GDM1 (cell line): ENCODE measurements around the gene ADAMTS13.
"Not testable (repeated sequence)": the region's sequence is repeated elsewhere in the genome, so short reads cannot be mapped to it uniquely, and the experiment has no call there.

Experiments
- DNase-seq: peaks from one replicate; lab custom pipeline; 2025; lab: John Stamatoyannopoulos, UW

Gene ADAMTS13

DNA sequence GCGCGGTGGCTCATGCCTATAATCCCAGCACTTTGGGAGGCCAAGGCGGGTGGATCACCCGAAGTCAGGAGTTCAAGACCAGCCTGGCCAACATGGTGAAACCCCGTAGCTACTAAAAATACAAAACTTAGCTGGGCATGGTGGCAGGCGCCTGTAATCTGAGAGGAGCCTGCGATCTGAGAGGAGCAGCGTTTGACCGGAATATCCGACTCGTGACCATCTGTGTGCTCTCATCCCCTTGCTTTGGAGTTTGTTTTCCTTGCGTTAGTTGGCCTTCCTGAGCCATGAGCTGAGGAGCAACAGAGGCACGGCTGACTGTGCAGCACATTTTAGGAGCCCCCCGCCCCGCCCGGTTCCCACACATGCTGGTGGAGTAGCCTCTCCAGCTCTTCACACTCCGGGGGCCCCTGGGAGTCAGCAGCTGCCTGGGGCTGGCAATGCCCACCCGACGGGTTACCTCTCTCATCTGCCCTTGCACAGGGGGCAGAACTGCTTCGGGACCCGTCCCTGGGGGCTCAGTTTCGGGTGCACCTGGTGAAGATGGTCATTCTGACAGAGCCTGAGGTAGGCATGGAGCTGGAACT, 3.0 kb downstream of the ADAMTS13 start:
- no peak for DNase-seq

DNA sequence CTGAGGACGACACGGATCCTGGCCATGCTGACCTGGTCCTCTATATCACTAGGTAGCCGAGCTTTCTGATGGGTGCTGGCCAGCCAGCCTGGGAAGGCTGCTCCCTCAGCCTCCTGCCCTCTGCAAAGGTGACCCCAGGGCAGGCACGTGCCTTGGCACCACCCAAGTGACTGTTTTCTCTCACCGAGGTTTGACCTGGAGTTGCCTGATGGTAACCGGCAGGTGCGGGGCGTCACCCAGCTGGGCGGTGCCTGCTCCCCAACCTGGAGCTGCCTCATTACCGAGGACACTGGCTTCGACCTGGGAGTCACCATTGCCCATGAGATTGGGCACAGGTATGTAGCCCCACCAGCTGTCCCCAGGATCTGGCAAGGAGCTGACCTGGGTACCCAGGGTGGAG, 3.8 kb downstream of the ADAMTS13 start:
- no peak for DNase-seq

DNA sequence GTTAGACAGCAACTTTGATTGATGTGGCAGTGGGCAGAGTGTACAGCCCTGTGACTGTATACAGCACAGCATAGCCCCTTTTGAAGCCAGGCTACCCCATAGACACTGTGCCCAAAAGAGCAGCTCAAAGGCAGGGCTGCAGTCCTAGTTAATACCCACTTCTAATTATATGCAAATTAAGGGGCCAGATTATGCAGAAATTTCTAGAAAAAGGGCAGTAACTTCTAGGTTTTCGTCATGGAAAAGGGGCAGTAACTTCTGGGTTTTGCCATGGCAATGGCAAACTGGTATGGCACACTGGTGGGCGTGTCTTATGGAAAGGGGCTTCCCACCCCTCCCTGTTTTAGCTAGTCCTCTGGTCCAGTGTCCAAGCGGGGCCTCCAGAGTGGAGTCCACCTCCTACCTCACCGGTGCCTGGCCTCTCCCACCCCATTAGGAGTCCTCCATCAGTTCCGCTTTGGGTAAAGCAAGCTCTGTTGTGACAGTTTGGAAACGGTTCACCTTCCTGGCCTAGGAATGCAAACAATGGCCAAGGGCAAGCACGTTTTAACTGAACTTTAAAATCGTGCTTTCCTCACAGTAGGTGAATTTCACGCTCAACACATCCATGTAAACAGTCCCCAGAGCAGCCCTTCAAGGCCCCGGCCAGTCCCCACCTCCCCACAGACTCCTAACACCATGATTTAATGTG, 5.6 kb downstream of the ADAMTS13 start:
- no peak for DNase-seq

DNA sequence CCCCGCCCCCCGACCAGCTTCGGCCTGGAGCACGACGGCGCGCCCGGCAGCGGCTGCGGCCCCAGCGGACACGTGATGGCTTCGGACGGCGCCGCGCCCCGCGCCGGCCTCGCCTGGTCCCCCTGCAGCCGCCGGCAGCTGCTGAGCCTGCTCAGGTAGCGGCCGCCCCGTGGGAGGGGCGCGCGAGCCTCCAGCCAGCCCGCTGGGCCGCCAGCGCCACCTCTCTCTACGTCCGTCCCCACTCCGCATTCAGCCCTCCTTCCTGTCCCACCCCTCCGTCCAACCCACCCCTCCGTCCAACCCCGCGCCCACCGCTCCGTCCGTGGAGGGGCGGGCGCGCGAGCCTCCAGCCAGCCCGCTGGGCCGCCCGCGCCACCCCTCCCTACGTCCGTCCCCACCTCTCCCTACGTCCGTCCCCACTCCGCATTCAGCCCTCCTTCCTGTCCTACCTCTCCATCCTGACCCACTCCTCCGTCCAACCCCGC, 6.5 kb downstream of the ADAMTS13 start:
- DNase-seq: no peak

DNA sequence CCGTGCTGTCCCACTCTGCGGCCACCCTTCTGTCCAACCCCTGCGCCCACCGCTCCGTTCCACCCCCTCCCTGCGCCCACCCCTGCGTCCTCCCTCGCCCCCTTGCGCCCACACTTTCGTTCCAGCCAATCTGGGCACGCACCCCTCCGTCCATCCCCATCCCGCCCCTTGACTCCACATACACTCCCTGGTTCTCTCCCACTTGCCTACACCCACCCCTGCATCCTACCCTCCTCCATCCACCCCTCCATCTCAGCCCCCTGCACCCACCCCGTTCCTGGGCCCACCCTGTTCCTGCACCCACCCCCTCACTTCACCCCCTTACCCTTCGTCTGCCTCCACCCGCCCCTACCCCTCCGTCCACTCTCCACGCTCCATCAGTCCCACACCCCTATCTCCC, 7.0 kb downstream of the ADAMTS13 start:
- DNase-seq: no peak

DNA sequence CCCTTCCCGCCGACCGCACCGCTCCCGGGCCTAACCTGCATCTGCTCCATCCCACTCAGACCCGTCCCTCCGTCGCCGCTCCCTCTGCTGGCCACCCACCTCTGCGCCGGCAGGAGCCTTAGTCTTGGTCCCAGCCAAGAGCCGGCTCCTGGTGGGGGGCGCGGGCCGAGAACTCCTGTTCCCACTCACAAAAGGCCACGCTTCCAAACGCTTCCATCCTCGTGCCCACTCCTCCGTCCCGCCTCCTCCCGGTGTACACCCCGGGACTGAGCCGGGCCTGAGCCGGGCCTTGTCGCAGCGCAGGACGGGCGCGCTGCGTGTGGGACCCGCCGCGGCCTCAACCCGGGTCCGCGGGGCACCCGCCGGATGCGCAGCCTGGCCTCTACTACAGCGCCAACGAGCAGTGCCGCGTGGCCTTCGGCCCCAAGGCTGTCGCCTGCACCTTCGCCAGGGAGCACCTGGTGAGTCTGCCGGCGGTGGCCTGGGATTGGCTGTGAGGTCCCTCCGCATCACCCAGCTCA, 7.5 kb downstream of the ADAMTS13 start:
- no peak for DNase-seq

DNA sequence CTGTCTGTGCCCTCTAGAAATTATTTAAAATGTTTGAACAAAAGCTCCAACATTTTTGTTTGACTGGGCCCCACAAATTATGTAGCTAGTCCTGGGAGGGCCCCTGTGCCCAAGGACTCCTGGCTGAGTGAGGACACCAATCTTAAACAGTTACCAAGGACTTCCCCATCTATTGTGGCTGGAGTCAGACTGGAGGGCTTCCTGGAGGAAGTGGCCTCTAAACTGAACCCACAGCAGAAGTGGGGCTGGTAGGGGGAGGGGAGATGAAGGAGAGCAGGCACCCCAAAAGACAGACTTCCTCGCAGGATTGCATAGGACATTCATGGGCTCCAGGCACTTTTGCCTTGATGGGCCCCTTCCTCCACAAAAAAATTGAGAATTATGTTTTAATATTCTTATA, 8.1 kb downstream of the ADAMTS13 start:
- peak; percentile 27 for DNase-seq

DNA sequence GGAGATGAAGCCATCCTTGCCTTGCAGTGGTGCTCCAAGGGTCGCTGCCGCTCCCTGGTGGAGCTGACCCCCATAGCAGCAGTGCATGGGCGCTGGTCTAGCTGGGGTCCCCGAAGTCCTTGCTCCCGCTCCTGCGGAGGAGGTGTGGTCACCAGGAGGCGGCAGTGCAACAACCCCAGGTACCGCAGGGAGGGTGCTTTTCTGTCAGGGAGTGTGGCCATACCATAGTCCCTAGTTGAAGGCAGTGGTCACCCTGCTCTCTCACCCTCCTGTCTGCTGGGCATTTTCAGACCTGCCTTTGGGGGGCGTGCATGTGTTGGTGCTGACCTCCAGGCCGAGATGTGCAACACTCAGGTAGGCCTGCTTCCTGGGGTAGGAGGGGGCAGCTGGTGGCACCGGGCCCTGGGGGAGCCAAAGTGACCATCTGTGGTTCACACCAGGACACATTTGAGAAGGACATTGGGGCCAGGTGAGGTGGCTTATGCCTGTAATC, 11.2 kb downstream of the ADAMTS13 start:
- no peak for DNase-seq

DNA sequence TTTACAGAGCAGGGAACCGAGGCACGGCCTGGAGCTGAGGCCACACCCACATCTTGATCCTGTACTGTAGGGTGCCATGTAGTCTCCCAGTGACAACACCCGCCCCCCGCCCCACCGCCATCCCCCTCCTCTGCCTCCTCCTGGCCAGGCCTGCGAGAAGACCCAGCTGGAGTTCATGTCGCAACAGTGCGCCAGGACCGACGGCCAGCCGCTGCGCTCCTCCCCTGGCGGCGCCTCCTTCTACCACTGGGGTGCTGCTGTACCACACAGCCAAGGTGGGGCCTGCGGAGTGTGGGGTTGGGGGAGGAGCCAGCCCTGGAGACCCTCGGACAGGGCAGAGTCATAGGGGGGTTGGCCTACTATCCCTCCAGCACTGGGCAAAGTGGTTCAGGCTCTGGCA, 14.5 kb downstream of the ADAMTS13 start:
- DNase-seq: no peak

DNA sequence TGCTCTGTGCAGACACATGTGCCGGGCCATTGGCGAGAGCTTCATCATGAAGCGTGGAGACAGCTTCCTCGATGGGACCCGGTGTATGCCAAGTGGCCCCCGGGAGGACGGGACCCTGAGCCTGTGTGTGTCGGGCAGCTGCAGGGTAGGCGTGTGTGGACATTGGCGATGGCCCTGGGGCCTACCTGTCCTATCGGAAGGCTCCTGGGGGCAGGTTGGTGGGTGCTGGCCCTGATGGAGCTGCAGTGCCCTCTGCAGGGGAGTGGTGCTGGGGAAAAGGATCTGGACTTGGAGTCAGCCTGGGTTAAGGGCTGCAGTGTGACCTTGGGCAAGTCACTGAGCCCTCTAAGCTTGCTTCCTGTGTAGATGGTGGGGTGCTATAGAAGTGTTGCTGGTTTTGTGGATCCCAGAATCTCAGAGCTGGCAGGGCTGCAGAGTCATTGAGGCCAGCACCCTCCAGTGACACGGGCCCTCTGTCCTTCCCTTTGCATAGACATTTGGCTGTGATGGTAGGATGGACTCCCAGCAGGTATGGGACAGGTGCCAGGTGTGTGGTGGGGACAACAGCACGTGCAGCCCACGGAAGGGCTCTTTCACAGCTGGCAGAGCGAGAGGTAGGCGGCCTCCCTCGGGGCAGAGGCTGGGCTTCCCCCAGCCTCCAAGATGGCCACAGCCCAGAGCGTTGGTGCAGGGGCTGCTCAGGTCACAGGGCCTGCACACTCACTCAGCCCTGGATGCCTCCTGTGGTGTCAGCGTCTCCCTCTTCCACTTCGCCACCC, 15.8 kb downstream of the ADAMTS13 start:
- DNase-seq: no peak

DNA sequence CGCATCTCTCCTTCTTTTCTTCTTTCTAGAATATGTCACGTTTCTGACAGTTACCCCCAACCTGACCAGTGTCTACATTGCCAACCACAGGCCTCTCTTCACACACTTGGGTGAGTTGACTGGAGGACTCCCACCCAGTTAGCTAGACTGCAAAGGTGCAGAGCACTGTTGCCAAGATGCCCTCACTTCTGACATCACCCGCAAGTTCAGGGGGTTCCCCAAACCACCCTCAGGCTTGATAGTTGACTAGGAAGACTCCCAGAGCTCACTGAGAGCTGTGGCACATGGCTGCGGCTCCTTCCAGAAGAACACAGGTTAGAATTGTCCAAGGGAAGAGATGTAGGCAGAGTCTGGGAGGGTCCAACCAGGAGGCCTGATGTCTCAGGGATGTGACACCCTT, 17.2 kb downstream of the ADAMTS13 start:
- no peak for DNase-seq

DNA sequence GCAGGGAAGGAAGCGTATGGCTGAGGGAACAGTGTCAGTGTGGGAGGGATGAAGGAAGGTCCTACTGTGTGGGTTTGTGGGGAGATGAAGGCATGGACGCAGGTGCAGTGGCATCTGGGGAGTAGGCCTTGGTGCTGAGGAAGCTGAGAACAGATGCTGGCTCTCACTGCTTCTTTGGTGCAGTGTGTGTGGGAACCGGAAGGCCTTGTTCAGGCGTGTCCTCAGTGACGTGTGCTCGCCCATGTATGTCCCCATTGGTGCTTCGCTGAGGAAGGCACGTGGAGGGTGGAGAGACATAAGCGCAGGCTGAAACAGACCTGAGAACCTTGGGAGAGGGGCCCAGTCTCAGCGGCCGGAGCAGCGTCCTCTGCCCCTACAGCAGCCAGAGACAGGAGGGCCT, 18.7 kb downstream of the ADAMTS13 start:
- DNase-seq: no peak

DNA sequence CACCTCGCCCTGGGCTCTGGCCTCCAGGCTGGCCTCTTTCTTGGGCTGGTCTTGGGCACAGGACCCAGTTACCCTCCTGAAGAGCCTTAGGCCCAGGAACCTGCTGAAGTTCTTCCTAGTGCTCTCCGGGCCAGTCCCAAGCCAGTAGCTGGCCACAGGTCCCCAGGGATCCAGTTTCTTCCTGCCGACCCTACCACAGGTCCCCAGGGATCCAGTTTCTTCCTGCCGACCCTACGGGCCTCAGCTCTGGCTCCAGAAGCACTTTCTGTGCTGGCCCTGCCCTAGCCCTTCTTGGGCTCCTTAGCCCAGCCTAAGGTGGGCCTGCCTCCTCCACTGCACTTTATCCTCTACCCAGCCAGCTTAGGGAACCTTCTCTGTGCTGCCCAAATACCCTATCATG, 19.4 kb downstream of the ADAMTS13 start:
- DNase-seq: no peak

DNA sequence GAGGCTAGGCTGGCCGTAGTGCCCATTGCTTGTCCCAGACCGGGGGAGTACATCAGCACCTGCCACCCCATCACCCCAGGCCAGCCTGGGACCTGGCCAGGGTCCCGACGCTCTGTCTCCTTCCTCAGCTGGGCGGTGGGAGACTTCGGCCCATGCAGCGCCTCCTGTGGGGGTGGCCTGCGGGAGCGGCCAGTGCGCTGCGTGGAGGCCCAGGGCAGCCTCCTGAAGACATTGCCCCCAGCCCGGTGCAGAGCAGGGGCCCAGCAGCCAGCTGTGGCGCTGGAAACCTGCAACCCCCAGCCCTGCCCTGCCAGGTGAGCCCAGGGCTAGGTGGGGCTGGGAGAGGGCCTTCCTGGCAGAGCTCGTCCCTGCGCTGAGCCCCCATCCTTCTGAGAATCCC, 21.1 kb downstream of the ADAMTS13 start:
- DNase-seq: no peak

DNA sequence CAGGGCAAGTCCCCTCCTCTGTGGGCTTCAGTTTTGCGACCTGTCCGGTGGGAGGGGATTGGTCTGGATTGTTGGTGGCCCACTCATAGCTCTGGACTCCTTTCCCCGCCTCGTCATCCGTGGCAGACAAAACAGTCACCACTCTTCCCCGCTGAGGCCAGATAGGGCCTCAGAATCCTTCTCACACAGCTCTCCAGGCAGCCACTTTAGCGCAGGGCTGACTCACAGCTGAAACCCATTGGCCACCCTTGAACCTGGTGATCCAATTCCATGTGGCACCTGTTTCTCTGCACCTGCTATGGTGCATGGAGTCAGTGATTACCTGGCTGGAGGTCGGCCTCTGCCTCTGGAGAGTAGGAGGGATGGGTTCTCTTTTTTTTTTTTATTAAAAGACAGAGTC, 21.8 kb downstream of the ADAMTS13 start:
- no peak for DNase-seq

DNA sequence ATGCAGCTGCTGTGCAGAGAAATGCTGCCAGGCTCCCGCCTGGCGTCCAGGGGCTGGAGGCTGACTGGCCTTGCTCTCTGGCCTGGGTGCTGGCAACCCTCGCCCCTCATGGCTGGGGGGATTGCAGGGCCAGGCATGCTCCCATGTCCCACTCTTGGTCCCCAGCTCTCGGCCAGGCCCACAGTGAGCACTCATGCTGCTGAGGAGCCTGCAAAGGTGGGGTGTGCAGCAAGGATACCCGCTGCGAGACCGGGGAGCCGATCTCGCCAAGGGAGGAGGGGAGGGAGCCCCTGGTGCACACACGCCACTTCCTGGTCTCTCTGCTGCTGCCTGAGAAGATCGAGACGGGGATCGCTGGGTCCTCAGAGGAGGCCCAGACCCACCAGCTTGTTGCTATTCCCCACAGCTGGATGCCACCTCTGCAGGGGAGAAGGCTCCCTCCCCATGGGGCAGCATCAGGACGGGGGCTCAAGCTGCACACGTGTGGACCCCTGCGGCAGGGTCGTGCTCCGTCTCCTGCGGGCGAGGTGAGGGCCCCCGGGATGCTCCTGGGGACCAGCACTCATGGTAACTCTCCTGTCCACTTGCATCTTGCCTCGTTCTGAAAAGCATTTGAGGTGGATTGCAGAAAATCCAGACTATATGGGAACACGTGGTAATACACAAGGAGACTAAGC, 23.3 kb downstream of the ADAMTS13 start:
- no peak for DNase-seq

DNA sequence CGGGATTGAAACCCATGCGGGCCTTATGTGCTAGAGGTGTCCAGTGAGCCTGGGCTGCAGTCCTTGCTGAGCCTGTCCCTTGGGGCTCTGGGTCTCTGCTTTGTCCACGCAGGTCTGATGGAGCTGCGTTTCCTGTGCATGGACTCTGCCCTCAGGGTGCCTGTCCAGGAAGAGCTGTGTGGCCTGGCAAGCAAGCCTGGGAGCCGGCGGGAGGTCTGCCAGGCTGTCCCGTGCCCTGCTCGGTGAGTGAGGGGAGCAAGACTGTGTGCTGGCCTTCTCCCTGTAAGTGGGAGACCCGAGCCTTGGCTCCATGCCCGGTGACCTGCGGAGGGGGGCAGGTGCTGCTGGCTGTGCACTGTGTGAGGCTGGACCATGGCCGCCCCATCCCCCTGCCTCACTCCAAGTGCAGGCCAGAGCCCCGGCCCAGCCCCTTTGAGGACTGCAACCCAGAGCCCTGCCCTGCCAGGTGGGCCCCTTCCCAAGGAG, 26.4 kb downstream of the ADAMTS13 start:
- DNase-seq: no peak

DNA sequence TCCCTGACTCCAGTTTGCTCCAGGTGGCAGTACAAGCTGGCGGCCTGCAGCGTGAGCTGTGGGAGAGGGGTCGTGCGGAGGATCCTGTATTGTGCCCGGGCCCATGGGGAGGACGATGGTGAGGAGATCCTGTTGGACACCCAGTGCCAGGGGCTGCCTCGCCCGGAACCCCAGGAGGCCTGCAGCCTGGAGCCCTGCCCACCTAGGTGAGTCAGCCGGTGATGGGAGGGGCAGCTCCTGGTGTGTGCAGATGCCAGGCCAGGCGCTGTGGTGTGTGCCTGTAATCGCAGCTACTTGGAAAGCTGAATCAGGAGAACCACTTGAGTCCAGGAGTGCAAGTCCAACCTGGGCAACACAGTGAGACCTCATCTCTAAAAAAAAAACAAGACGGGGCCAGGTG, 27.6 kb downstream of the ADAMTS13 start:
- DNase-seq: no peak

DNA sequence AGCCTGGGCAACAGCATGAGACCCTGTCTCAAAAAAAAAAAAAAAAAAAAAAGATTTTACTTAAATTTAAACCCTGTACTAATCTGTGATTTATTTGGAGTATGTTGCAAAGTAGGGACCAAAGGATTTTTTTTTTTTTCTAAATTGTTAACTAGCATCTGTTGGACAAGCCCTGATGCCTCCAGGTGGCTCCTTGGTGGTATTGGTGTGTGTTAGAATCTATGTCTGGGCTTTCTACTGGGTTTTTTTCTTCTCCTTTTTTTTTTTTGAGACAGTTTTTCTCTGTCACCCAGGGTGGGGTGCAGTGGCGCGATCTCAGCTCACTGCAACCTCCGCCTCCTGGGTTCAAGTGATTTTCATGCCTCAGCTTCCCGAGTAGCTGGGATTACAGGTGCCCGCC, 29.7 kb downstream of the ADAMTS13 start:
- DNase-seq: not testable (repeated sequence)

DNA sequence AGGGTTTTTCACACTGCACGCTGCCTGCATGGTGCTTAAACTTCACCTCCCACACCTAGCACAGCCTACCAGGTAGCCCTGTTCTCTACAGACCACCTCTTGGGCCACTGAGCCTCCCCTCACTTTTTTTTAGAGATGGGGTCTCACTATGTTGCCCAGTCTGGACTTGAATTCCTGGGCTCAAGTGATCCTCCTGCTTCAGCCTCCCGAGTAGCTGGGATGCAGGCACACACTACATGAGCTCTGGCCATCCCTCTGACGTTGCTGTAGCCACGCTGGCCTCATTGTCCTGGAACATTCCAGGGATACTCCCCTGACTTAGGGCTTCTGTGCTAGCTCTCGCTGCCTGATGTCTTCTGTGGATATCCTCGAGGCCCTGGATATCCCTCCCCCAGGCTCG, 30.4 kb downstream of the ADAMTS13 start:
- no peak for DNase-seq

DNA sequence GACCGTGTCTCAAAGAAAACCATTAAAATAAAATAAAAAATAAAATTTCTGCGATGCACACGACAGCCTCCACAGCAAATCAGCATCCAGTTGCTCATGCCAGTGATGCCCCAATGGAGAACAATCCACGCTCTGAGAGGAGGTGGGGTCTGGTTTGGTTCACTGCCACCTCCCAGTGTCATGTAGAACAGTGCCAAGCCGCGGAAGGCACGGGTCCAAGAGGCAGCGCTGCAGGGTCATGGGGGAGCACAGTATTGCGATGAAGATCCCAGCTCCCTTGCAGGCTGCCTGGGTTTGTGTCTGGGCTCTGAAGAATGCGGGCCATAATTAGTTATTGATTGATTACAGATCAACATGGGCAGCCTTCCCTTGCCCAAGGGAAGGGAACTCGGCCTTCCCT, 31.5 kb downstream of the ADAMTS13 start:
- no peak for DNase-seq

DNA sequence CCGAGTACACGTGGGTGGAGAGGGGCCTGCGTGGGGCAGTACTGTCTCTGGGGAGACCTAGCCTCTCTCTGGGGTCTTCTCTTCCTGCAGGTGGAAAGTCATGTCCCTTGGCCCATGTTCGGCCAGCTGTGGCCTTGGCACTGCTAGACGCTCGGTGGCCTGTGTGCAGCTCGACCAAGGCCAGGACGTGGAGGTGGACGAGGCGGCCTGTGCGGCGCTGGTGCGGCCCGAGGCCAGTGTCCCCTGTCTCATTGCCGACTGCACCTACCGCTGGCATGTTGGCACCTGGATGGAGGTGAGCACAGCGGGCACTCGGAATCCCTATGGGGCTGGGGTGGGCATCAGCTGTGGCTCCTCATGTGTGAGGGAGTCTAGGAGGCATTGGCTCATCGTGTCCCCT, 32.2 kb downstream of the ADAMTS13 start:
- no peak for DNase-seq
